ENCODE results near the gene TPRX1.
A peak's percentile ranks its signal among the peaks of the same experiment; 100 is the strongest.

TPRX1 gene

GRCh38 chr19:47797996-47798903 lies 6.1 kb downstream of the TPRX1 start (continued):
- TF ChIP-seq SCRT2 (tag by site-specific recombination; IDR thresholded peaks at IDR 0.05), result no peak
- TF ChIP-seq ZNF274 (IDR thresholded peaks at IDR 0.05; ENCODE audit: low read length), result no peak
- TF ChIP-seq ZNF274 (tag by site-specific recombination; IDR thresholded peaks at IDR 0.05; ENCODE audit: borderline replicate concordance), result no peak
- no peak for TF ChIP-seq ZNF366 (tag by site-specific recombination; conservative IDR thresholded peaks at IDR 0.05)
- TF ChIP-seq ZNF23 (tag by site-specific recombination; IDR thresholded peaks at IDR 0.05; ENCODE audit: borderline replicate concordance), result no peak
- no peak for TF ChIP-seq ZNF830 (tag by site-specific recombination; IDR thresholded peaks at IDR 0.05; ENCODE audit: low read depth)
- no peak for TF ChIP-seq ZNF292 (tag by site-specific recombination; IDR thresholded peaks at IDR 0.05; ENCODE audit: borderline replicate concordance, low read depth)
- no peak for TF ChIP-seq PRDM6 (tag by site-specific recombination; IDR thresholded peaks at IDR 0.05)

- H3K4me1 ChIP-seq (ENCODE audit: control insufficient read depth, insufficient read depth, low read length), result no peaks in the 10 kb centered on the region
- ChIA-PET POLR2A (no interaction called here), CTCF (interaction anchor here (1.0 to 4.8 kb wide), 3 partner anchors 19 to 68 kb away, joined by 3 to 30 read pairs (median 3); no protein-coding TSS in a partner anchor)
- H3K27ac ChIP-seq (ENCODE audit: extremely low read depth, low read depth, low read length), result no peak overlapping the region
- no peaks in the 10 kb centered on the region for H3K9me3 ChIP-seq (ENCODE audit: control insufficient read depth, insufficient read depth, low read depth, low read length)
- TF ChIP-seq MEIS1 (CRISPR knock-in tag; IDR thresholded peaks at IDR 0.05; ENCODE audit: borderline replicate concordance) (no peak), ZSCAN4 (tag by site-specific recombination; IDR thresholded peaks at IDR 0.05) (peak; percentile 65), ZNF157 (tag by site-specific recombination; IDR thresholded peaks at IDR 0.05) (no peak)
- no peak overlapping the region for H3K4me3 ChIP-seq (ENCODE audit: low read depth, low read length)
- no peaks in the 10 kb centered on the region for H3K36me3 ChIP-seq (ENCODE audit: control insufficient read depth in 2 of 2, insufficient read depth in 1 of 2, low read length in 2 of 2)
These were observed 7.6 kb downstream of the TPRX1 start for GRCh38 chr19:47796785-47797184.

GRCh38 chr19:47794526-47794925 lies 9.8 kb downstream of the TPRX1 start:
- ChIA-PET CTCF (interaction anchor here (0.6 to 4.8 kb wide), 10 partner anchors 12 to 324 kb away, joined by 3 to 30 read pairs (median 4); partner anchors contain the start of gene SELENOW), POLR2A (interaction anchor here (0.7 kb wide), 1 partner anchor 320 kb away, joined by 3 read pairs; no protein-coding TSS in a partner anchor)
- Histone ChIP-seq H3K4me1 (ENCODE audit: control insufficient read depth, insufficient read depth, low read length) (no peaks in the 10 kb centered on the region), H3K36me3 (ENCODE audit: control insufficient read depth in 2 of 2, insufficient read depth in 1 of 2, low read length in 2 of 2) (no peaks in the 10 kb centered on the region), H3K27ac (ENCODE audit: extremely low read depth, low read depth, low read length) (no peak overlapping the region), H3K9me3 (ENCODE audit: control insufficient read depth, insufficient read depth, low read depth, low read length) (no peaks in the 10 kb centered on the region), H3K4me3 (ENCODE audit: low read depth, low read length) (no peak overlapping the region)
- no peak for TF ChIP-seq ATF2 (tag by site-specific recombination; IDR thresholded peaks at IDR 0.05; ENCODE audit: low read depth)
- TF ChIP-seq ZNF558 (tag by site-specific recombination; IDR thresholded peaks at IDR 0.05), result no peak
- TF ChIP-seq PRDM10 (tag by site-specific recombination; IDR thresholded peaks at IDR 0.05), result no peak
- no peak for TF ChIP-seq ZNF19 (tag by site-specific recombination; IDR thresholded peaks at IDR 0.05; ENCODE audit: low read depth)
- no peak for TF ChIP-seq ZNF341 (tag by site-specific recombination; IDR thresholded peaks at IDR 0.05; ENCODE audit: low read depth)
- TF ChIP-seq RBAK (tag by site-specific recombination; IDR thresholded peaks at IDR 0.05), result no peak
- TF ChIP-seq ZNF169 (tag by site-specific recombination; IDR thresholded peaks at IDR 0.05), result no peak
- no peak for TF ChIP-seq SP2 (tag by site-specific recombination; IDR thresholded peaks at IDR 0.05)
- TF ChIP-seq YY1 (tag by site-specific recombination; IDR thresholded peaks at IDR 0.05), result no peak
- TF ChIP-seq ZNF2 (tag by site-specific recombination; IDR thresholded peaks at IDR 0.05), result no peak
- TF ChIP-seq ZNF350 (tag by site-specific recombination; IDR thresholded peaks at IDR 0.05), result no peak
- no peak for TF ChIP-seq ZNF510 (tag by site-specific recombination; IDR thresholded peaks at IDR 0.05; ENCODE audit: insufficient replicate concordance)
